Stimulated activated CD4-positive, alpha-beta T cell treated with anti-CD3 and anti-CD28 coated beads, Interleukin-12 subunit alpha, Interleukin-12 subunit beta, amount 100 ng/mL, for 24 hours (primary cell): Measurements from ENCODE around the gene SLC10A7.

ENCODE experiments used
- DNase-seq, 2 experiments: peaks; one replicate each; pipeline ENCODE4 v3.0.0-alpha.2; 2020; ENCODE audit warnings: low read depth in 2 of 2

The SLC10A7 gene

DNA sequence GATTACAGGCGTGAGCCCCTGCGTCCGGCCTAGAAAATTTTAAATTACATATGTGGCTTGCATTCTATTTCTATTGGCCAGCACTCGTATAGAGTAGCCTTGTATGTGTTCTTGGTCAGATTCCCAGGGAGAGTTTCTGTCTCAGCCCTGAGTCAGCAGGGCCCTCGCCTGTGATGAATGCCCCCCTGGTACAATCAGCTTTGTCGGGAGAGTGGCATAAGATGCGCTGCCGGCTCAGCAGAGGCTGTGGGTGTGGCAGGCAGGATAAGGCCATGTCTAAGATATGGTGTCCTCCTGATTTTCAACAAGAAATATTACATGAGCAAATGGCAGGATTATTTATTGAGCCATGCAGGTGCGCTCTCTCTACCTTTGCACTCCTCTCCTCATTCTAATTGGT is 309.0 kb downstream of the SLC10A7 start:
- DNase-seq: no peak

DNA sequence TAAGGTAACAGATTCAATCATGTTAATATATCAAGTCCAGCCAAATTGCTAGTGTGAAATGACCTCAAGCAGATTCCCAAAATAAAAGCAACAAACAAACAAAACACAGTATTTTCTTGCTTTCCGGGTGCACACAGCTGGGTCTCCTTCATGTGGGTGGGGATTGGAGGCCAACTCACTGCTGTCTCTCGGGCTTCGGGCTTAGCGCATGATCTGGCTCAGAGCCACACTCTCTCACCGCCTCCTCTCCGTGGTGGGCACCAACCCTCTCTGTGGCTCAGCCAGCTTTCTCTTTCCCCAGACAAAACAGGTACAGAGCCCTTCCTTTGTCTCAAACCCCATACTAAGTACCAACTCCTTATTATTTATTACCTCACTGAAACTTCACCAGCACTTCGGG is 310.3 kb downstream of the SLC10A7 start:
- DNase-seq: no peak

DNA sequence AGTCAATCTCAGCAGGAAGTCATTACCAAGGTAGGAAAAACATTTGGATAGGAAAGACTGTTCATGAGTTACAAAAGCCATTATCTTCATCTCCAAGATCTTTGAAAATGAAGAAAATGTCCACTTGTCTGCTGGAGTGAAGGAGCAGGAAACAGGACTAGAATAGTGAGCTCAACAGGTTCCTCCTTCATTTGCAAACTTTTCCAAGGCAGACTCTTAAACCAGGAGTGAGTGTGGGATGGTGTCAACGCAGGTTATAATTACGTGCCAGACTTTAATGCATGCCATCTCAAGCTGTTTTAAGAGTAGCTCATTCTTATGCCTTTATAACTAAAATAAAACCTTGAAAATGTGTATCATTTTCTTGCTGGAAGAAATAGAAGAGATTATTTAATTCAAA is 310.9 kb downstream of the SLC10A7 start:
- DNase-seq: no peak

DNA sequence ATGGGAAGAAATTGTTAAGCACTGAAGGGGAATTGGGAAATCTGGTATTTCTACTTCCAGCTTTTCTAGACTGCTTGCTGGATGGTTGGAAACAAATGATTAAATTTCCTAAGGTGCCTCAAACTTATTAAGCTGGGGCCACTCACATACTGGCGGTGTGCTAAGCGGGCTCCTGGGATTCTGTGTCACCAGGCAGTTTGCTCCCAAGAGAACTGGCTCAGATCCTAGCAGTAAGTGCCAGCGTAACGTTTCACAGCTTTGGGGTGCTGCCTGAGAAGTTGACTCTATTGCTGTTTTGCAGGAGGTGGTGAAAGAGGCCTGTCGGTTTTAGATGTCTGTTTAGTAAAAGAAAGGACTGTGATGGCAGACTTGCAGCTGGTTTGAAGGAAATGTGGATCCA is 314.3 kb downstream of the SLC10A7 start:
- no peak for DNase-seq
